GM19351 (cell line): ENCODE results near the gene TLE3.
"Not testable (repeated sequence)": the region's sequence is repeated elsewhere in the genome, so short reads cannot be mapped to it uniquely, and the experiment has no call there.

Experiments used
- ATAC-seq: cut with Tn5 transposase; IDR thresholded peaks from one replicate; pipeline ENCODE4 v1.9.1; 2021; ENCODE audit warnings: mild to moderate bottlenecking, moderate library complexity; ENCODE audit not compliant: unreplicated experiment

TLE3 gene

DNA sequence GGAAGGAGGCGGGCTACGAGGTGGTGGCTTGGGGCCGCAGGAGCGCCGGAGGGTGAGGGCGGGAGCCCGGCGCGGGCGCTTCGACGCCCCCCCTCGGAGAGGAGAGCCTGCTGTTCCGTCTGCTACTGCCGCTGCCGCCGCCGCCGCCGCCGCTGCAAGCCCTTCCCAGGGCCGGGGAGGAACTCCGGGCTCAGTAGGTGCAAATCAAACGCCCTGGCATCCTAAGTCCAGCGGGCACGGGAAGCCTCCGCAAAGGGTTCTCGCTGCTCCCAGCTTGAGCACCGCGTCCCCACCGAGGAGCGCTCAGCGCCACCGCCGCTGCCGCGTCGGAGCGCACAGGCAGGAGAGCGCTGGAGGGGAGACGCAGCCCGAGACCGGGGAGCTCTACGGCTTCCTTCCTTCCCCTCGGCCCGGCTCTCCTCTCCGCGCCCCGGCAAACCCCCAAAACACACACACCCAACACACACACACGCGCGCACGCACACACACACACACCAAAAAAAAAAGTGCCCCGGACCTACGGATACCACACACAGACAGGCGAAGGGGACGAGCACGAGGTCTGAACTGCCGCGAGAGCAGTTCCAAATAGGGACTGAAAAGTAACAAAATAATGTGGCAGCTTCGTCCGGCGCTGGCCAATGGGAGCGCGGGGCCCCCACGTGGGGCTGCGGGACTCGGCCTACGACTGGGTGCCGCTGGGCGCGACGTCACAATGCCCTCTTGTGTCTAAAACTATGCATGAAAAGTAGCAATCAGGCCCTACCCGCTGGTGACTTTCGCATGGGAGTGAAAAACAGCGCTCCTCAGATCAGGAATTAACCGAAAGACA is at the start of gene TLE3:
TSS of gene TLE3 (minus strand) at position 597 of the 832 bp plus-strand sequence. CDS start 1,119 bp downstream, outside the sequence.
- ATAC-seq = peak; percentile 63

DNA sequence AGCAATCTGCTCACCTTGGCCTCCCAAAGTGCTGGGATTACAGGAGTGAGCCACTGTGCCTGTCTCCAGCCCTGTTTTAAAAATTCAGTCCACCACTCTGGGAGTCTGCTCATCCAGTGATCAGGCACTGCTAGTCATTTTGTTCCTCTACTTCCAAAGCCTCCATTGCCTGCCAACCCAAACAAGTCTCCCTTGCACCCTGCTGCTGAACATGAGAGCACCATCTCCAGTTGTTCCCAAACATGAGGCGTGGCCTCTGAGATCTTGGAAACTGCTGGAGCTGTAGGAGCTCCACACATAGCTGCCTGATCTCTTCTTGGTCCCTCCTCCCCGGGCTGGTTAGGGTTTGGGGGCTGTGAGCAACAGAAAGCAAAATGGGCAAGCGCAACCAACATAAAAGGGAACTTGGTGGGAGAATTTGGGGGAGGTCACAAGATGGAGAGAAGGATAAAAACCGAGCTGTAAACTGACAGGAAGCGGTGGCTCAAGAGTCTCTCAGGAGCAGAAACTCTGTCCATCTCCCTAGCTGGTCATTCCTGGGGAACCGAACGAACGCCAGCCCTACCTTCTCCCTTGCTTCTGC is 49.6 kb upstream of the TLE3 start:
- ATAC-seq = no peak

- ATAC-seq = no peak
These were observed 49.1 kb upstream of the TLE3 start for GRCh38 chr15:70146771-70147170.

GRCh38 chr15:70146162-70146561 is 48.4 kb upstream of the TLE3 start:
- ATAC-seq = no peak

- ATAC-seq = no peak
These were observed 47.5 kb upstream of the TLE3 start for GRCh38 chr15:70145261-70145660.

- ATAC-seq = no peak
These were observed 44.8 kb upstream of the TLE3 start for GRCh38 chr15:70142322-70143191.

DNA sequence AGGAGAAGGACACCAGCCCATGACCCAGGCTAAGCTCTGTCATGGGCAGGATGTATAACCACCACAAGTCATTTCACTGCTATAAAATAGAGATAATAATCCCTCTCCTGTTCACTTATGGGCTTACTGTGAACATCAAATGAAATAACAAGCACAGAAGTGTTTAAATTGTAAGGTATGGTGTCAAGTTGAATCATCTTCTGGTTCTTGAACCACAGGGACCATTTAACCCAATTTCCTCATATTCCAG is 44.3 kb upstream of the TLE3 start:
- ATAC-seq = no peak

DNA sequence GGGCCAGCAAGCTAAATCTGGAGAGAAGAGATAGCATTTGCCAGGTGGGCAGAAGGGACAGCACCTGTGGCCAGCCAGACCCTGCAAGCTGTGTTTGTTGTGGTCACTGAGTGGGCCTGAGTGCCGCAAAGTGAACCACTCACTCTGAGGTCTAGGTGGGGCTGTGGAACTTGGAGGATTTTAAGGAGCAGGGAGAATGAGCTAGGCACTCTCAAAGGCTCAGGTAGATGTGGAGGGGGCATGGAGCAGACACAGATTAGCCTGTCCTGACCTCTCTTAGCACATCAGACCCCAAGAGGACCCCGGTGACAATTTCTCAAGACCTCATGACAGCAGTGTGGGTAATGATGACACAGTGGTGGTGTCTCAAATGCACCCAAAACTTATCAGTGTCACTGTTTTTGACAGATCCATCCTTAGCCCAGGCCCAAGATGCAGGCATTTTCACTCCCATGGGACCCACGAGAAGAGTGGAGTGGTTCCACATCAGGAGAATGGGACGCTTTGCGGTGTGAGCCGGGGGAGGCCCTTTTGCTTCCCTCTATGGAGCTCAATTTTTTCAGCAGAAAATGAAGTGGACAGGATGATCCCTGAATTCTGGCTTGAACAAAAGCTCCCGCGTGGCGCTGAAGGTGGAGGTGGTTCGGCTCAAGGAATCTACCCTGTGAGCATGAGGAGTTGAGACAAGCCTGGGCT is 43.8 kb upstream of the TLE3 start:
- no peak for ATAC-seq

DNA sequence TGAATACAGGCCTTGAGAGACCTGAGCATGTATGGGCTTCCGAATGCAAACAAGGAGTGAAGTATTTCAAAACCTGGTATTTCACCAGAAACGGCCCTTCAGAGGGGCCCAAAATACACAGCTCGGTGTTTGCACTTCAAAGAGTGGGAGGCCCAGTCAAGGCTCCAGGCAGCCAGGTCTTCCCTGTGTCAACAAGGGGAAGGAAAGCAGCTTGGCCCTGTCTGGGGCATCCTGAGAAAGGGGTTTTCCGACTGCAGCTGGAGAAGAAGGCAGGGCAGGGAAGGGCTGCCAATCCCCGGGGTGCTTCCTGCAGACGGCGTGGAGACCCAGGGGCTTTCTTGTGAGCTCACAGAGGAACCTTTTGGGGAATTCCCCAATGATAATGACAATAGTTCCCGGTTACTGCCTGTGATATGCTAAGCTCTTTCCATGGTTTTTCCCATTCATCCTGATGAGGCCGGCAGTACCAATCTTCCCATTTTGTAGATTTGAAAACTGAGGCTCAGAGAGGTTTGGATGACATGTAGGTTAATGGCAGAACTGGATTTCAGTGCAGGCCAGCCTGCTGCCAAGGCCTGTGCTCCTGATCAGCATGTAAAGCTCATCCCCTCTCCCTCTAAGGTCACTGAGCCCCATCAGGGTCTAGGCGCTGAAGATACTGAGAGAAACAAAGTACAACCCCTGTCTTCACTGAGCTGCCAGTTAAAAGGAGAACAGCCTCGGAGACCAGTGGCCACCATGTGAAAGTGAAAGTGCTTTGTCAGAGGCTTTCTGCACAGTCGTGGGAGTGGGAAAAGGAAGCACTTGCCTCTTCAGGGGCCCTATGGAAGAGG is 43.0 kb upstream of the TLE3 start:
- ATAC-seq = no peak

GRCh38 chr15:70140025-70140542 is 42.4 kb upstream of the TLE3 start:
- ATAC-seq = no peak

DNA sequence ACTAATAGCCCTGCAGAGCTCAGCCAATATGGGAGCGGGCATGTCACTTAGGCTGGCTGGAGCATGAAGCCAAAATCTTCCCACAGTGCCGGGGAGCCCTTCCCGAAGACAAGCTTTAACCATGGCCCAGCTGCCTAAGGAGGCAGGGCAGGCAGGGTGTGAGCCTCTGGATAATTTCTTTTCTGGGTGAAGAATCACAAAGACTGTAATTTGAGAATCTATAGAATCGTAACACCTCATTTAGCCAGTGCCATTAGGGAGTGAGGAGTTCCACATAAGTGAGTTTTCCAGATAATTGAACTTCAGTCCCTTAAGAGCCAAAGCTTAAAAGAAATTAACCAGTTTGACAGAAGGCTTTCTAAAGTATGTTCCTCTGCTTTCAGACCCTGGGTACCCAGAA is 40.2 kb upstream of the TLE3 start:
- no peak for ATAC-seq

- ATAC-seq = not testable (repeated sequence)
These were observed 39.3 kb upstream of the TLE3 start for GRCh38 chr15:70137021-70137420.

GRCh38 chr15:70133781-70134421 is 36.2 kb upstream of the TLE3 start:
- no peak for ATAC-seq

DNA sequence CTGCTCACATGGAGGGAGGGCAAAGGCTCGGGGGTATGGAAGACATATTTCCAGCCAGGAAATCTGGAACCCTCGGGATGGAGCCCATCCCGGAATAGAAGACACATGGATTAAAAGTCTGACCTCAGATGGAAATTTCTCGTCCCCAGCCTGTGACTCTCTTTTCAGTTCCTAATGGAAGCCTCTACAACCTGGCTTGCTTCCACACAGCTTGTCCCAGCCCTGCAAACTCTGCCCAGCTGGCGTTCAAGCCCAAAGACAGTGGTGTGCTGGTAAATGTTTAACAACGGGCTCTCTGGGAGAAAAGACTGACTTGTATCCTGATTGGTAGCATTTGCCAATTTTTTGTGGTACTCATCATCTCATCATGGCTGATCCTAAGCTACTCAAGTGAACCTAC is 35.6 kb upstream of the TLE3 start:
- ATAC-seq = no peak

- no peak for ATAC-seq
These were observed 34.9 kb upstream of the TLE3 start for GRCh38 chr15:70132571-70132970.

DNA sequence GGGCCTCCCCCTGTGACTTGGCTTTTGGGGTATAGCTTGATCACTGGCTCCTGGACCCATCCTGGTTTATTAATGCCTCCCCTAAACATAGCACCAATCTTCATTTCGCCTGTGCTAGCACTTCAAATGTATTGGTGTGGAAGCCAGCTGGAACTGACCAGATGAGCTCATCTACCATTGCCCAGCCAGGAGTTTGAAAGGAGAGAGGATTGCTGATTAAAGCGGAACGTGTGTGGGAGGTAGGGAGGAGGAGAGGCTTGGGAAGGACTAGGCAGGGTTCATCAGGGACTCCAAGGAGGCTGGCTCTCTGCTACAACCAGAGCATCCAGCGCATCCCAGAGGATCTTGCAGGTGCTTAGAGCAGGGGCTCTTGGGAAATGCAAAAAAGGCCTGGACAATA is 34.4 kb upstream of the TLE3 start:
- ATAC-seq = no peak

- no peak for ATAC-seq
These were observed 30.9 kb upstream of the TLE3 start for GRCh38 chr15:70128414-70129140.

DNA sequence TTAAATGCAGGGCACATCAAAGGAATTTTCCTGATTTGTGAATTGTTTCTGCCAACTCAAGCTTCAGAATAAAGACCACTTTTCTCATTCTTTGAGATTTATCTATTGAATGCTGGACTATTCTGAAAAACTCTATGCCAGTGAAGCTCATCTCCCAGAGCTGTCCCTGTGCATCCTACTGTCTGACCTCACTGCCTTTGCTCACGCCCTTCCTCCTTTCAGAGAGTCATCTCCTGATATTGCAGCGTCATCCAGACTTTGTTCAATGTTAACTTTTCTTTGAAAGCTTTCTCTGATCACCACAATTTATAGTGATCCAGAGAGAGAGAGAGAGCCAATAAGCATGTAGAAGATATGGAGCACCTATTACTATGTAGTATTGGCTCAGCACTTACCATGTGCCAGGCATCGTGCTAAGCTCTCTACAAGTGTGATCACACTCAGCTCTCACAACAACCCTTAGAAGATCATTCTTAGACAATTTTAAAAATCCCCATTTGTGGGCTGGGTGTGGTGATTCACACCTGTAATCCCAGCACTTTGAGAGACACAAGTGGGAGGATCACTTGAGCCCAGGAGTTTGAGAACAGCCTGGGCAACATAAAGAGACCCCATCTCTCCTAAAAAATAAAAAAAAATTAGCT is 30.2 kb upstream of the TLE3 start:
- no peak for ATAC-seq
